Neuronal stem cell (in vitro differentiated cells): Measurements from ENCODE around the gene ZNF17.
A peak's percentile ranks its signal among the peaks of the same experiment; 100 is the strongest.

ENCODE experiments used
- DNase-seq: peaks from one replicate; pipeline ENCODE4 v3.0.0-alpha.2; 2013; ENCODE audit warnings: low spot score
- H2AFZ ChIP-seq: one replicate; pipeline ENCODE4 v1.6.1; 2013; ENCODE audit warnings: mild to moderate bottlenecking, low read length, inconsistent platforms
- H2AK5ac ChIP-seq: 2 replicates; pipeline ENCODE4 v1.6.1; 2013; ENCODE audit warnings: low read depth, mild to moderate bottlenecking, inconsistent platforms, low read length, moderate library complexity, mixed read lengths
- H2BK120ac ChIP-seq: 2 replicates; pipeline ENCODE4 v1.6.1; 2013; ENCODE audit warnings: low read depth, mild to moderate bottlenecking, inconsistent platforms, low read length, moderate library complexity, mixed read lengths
- H2BK12ac ChIP-seq: one replicate; pipeline ENCODE4 v1.6.1; 2013; ENCODE audit warnings: low read length, inconsistent platforms
- H2BK15ac ChIP-seq: 2 replicates; pipeline ENCODE4 v1.6.1; 2013; ENCODE audit warnings: mild to moderate bottlenecking, low read length, inconsistent platforms, mixed read lengths
- H2BK5ac ChIP-seq: one replicate; pipeline ENCODE4 v1.6.1; 2013; ENCODE audit warnings: inconsistent platforms, mild to moderate bottlenecking, low read length, moderate library complexity
- H3K14ac ChIP-seq: one replicate; pipeline ENCODE4 v1.6.1; 2013; ENCODE audit warnings: low read length, inconsistent platforms
- H3K18ac ChIP-seq: 2 replicates; pipeline ENCODE4 v1.6.1; 2013; ENCODE audit warnings: low read length, inconsistent platforms
- H3K23ac ChIP-seq: 2 replicates; pipeline ENCODE4 v1.6.1; 2013; ENCODE audit warnings: low read depth, mild to moderate bottlenecking, mixed read lengths, low read length, inconsistent platforms; ENCODE audit not compliant: poor library complexity
- H3K27ac ChIP-seq: replicated peaks from 3 replicates; pipeline ENCODE4 v1.5.1; 2013; ENCODE audit warnings: low read length, inconsistent platforms
- H3K27me3 ChIP-seq, 3 experiments: 2 replicates each; pipeline ENCODE4 v1.6.1; 2013; ENCODE audit warnings: low read length in 3 of 3, mild to moderate bottlenecking in 2 of 3, inconsistent platforms in 1 of 3, low read depth in 1 of 3, mixed read lengths in 1 of 3, moderate library complexity in 1 of 3; ENCODE audit not compliant: control insufficient read depth in 3 of 3, insufficient read depth in 3 of 3
- H3K36me3 ChIP-seq, 2 donors: replicated peaks in 1 of 2; 2 replicates each; pipeline ENCODE4 v1.6.1; 2013; ENCODE audit warnings: low read length in 2 of 2; ENCODE audit not compliant: control insufficient read depth in 2 of 2, insufficient read depth in 2 of 2
- H3K4ac ChIP-seq: 2 replicates; pipeline ENCODE4 v1.6.1; 2013; ENCODE audit warnings: inconsistent platforms, mild to moderate bottlenecking, low read length, moderate library complexity
- H3K4me1 ChIP-seq, 2 donors: 1 replicate in 1 of 2; 2 replicates in 1 of 2; pipeline ENCODE4 v1.6.1; 2013; ENCODE audit warnings: low read length in 2 of 2, low read depth in 1 of 2; ENCODE audit not compliant: control insufficient read depth in 2 of 2, insufficient read depth in 1 of 2
- H3K4me2 ChIP-seq: one replicate; pipeline ENCODE4 v1.6.1; 2013; ENCODE audit warnings: mild to moderate bottlenecking, low read length, inconsistent platforms; ENCODE audit not compliant: insufficient read depth, poor library complexity, severe bottlenecking
- H3K4me3 ChIP-seq, 2 donors: 2 replicates each; pipeline ENCODE4 v1.5.1; 2013; ENCODE audit warnings: low read length in 2 of 2, mild to moderate bottlenecking in 2 of 2, inconsistent platforms in 1 of 2, moderate library complexity in 1 of 2
- H3K79me1 ChIP-seq: one replicate; pipeline ENCODE4 v1.6.1; 2013; ENCODE audit warnings: low read depth, mild to moderate bottlenecking, inconsistent platforms, low read length, moderate library complexity
- H3K9ac ChIP-seq: one replicate; pipeline ENCODE4 v1.6.1; 2013; ENCODE audit warnings: mild to moderate bottlenecking, low read depth, low read length, inconsistent platforms; ENCODE audit not compliant: poor library complexity
- H3K9me3 ChIP-seq, 2 donors: replicated peaks in 1 of 2; 2 replicates each; pipeline versions ENCODE3 to v1.6.1; 2013; ENCODE audit warnings: low read length in 2 of 2, mild to moderate bottlenecking in 2 of 2, inconsistent platforms in 1 of 2, low read depth in 1 of 2, mixed read lengths in 1 of 2, moderate library complexity in 1 of 2; ENCODE audit not compliant: control insufficient read depth in 2 of 2, insufficient read depth in 1 of 2
- H4K8ac ChIP-seq: one replicate; pipeline ENCODE4 v1.6.1; 2013; ENCODE audit warnings: low read depth, mild to moderate bottlenecking, inconsistent platforms, low read length, moderate library complexity
- H4K91ac ChIP-seq: one replicate; pipeline ENCODE4 v1.6.1; 2013; ENCODE audit warnings: low read length, low read depth, mild to moderate bottlenecking, inconsistent platforms; ENCODE audit not compliant: poor library complexity
- WGBS, 2 donors: extraction: QIAGEN DNeasy Blood & Tissue Kit; methylation state at CpG; one replicate each; pipeline ENCODE4 v1.1.7; 2013; ENCODE audit warnings: missing lambda C conversion rate in 2 of 2, mixed read lengths in 1 of 2; ENCODE audit not compliant: insufficient read length in 2 of 2, insufficient replicate concordance in 1 of 2; ENCODE audit errors: extremely low coverage in 2 of 2; 5-methylcytosine and 5-hydroxymethylcytosine counted together

ZNF17 gene

GRCh38 chr19:57434386-57435061 lies 23.6 kb downstream of the ZNF17 start:
- Histone ChIP-seq H4K8ac (no peak overlapping the region), H3K14ac (no peak overlapping the region), H2BK15ac (no peak overlapping the region), H3K9ac (no peak overlapping the region), H4K91ac (no peak overlapping the region), H2BK12ac (no peak overlapping the region), H3K36me3 (peaks cover 6 to 40% of the 10 kb centered on the region in 2 donors), H3K9me3 (peaks cover 0 to 27% of the 10 kb centered on the region in 2 donors), H3K79me1 (no peaks in the 10 kb centered on the region), H3K23ac (no peak overlapping the region), H2AFZ (peak overlapping the region; percentile 95), H2BK5ac (no peak overlapping the region), H3K4me1 (peaks cover 0 to 6% of the 10 kb centered on the region in 2 donors), H3K27me3 (no peaks in the 10 kb centered on the region), H2AK5ac (no peak overlapping the region), H3K4me3 (peak overlapping the region; percentile 81 to 92), H2BK120ac (no peak overlapping the region), H3K18ac (no peak overlapping the region), H3K4me2 (peak overlapping the region; percentile 62), H3K27ac (peak overlapping the region; percentile 43), H3K4ac (no peak overlapping the region)
- no CpG with 5 or more reads among the region's 15 CpGs for WGBS, 2 donors
- no peak for DNase-seq

GRCh38 chr19:57435062-57435978 lies 24.4 kb downstream of the ZNF17 start, which contains the start of gene ZNF749:
TSS of gene ZNF749 (plus strand) at chr19:57435325. CDS start at chr19:57435579, 254 bp downstream.
- no peaks in the 10 kb centered on the region for H3K27me3 ChIP-seq
- H3K36me3 ChIP-seq, result peaks cover 8 to 47% of the 10 kb centered on the region in 2 donors
- peak within 1 kb of the TSS; percentile 43 for H3K27ac ChIP-seq
- no peak within 1 kb of the TSS for H3K4ac ChIP-seq
- H3K9me3 ChIP-seq, result peaks cover 0 to 32% of the 10 kb centered on the region in 2 donors
- H2BK5ac ChIP-seq, result no peak within 1 kb of the TSS
- DNase-seq, result peak; percentile 99
- H3K4me1 ChIP-seq, result peaks cover 0 to 6% of the 10 kb centered on the region in 2 donors
- H3K18ac ChIP-seq, result peak within 1 kb of the TSS; percentile 72
- no CpG with 5 or more reads among the region's 61 CpGs for WGBS, 2 donors
- H4K8ac ChIP-seq, result no peak within 1 kb of the TSS
- H3K9ac ChIP-seq, result peak within 1 kb of the TSS; percentile 88
- H2BK12ac ChIP-seq, result no peak within 1 kb of the TSS
- H3K79me1 ChIP-seq, result peaks cover 3% of the 10 kb centered on the region
- peak within 1 kb of the TSS; percentile 56 for H3K14ac ChIP-seq
- H2AFZ ChIP-seq, result peak within 1 kb of the TSS; percentile 95
- no peak within 1 kb of the TSS for H2BK120ac ChIP-seq
- H3K23ac ChIP-seq, result peak within 1 kb of the TSS; percentile 86
- H2AK5ac ChIP-seq, result peak within 1 kb of the TSS; percentile 41
- H3K4me3 ChIP-seq, result peak within 1 kb of the TSS; percentile 90 to 92
- no peak within 1 kb of the TSS for H4K91ac ChIP-seq
- no peak within 1 kb of the TSS for H2BK15ac ChIP-seq
- H3K4me2 ChIP-seq, result peak within 1 kb of the TSS; percentile 93

GRCh38 chr19:57436417-57436816 lies 25.5 kb downstream of the ZNF17 start:
- Histone ChIP-seq H3K4me3 (peak overlapping the region; percentile 9 to 92), H2AFZ (no peak overlapping the region), H3K14ac (no peak overlapping the region), H2AK5ac (no peak overlapping the region), H2BK5ac (no peak overlapping the region), H2BK12ac (no peak overlapping the region), H3K9me3 (peaks cover 0 to 35% of the 10 kb centered on the region in 2 donors), H3K4me1 (peaks cover 0 to 6% of the 10 kb centered on the region in 2 donors), H3K27me3 (no peaks in the 10 kb centered on the region), H2BK120ac (no peak overlapping the region), H4K8ac (no peak overlapping the region), H2BK15ac (no peak overlapping the region), H3K18ac (no peak overlapping the region), H3K4ac (no peak overlapping the region), H3K79me1 (peaks cover 6% of the 10 kb centered on the region), H3K27ac (no peak overlapping the region), H3K9ac (no peak overlapping the region), H3K36me3 (peaks cover 8 to 52% of the 10 kb centered on the region in 2 donors), H3K23ac (no peak overlapping the region), H3K4me2 (peak overlapping the region; percentile 93), H4K91ac (no peak overlapping the region)
- no peak for DNase-seq
- WGBS, 2 donors, result no CpG with 5 or more reads among the region's 1 CpG

- no peak overlapping the region for H4K91ac ChIP-seq
- no peak overlapping the region for H3K9ac ChIP-seq
- H3K18ac ChIP-seq, result no peak overlapping the region
- H4K8ac ChIP-seq, result no peak overlapping the region
- no peak overlapping the region for H3K27ac ChIP-seq
- no peaks in the 10 kb centered on the region for H3K27me3 ChIP-seq
- peaks cover 6% of the 10 kb centered on the region for H3K79me1 ChIP-seq
- H3K4me3 ChIP-seq, result no peak overlapping the region
- no peak overlapping the region for H2BK12ac ChIP-seq
- H3K4me1 ChIP-seq, result peaks cover 0 to 6% of the 10 kb centered on the region in 2 donors
- H2AFZ ChIP-seq, result no peak overlapping the region
- H2BK5ac ChIP-seq, result no peak overlapping the region
- H2AK5ac ChIP-seq, result no peak overlapping the region
- H2BK15ac ChIP-seq, result no peak overlapping the region
- H3K4ac ChIP-seq, result no peak overlapping the region
- H3K23ac ChIP-seq, result no peak overlapping the region
- H3K36me3 ChIP-seq, result peaks cover 11 to 61% of the 10 kb centered on the region in 2 donors
- H2BK120ac ChIP-seq, result no peak overlapping the region
- DNase-seq, result no peak
- no peak overlapping the region for H3K14ac ChIP-seq
- H3K9me3 ChIP-seq, result peaks cover 4 to 47% of the 10 kb centered on the region in 2 donors
- no peak overlapping the region for H3K4me2 ChIP-seq
- no CpG with 5 or more reads among the region's 4 CpGs for WGBS, 2 donors
Observed at GRCh38 chr19:57437931-57438330, 27.0 kb downstream of the ZNF17 start.
